ENCODE measurements around the gene TRIM54. TPM values are rescaled to one million over a fixed set of nuclear protein-coding genes. Genes with fewer than 3 reads are reported as not detected.
A peak's percentile ranks its signal among the peaks of the same experiment; 100 is the strongest.
"Not testable (repeated sequence)": the region's sequence is repeated elsewhere in the genome, so short reads cannot be mapped to it uniquely, and the experiment has no call there.

TRIM54 gene
- total and polyA plus RNA-seq, 12 donors: 1.2 to 47.1 (median 13.9) TPM

DNA sequence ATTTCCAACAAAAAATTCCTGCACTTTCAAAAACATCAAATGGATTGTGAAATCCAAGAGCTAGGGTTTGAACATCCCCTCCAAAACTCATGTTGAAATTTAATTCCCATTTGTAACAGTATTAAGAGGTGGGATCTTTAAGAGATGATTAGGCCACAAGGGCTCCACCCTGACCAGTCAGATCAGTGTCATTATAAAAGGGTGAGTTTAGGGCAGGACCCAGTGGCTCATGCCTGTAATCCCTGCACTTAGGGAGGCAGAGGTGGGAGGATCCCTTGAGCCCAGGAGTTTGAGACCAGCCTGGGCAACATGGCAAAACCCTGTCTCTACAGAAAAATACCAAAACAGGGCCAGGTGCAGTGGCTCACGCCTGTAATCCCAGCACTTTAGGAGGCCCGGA is 65.4 kb downstream of the TRIM54 start:
- WGBS, 4 donors: 93 to 100% (median 97%) methylated on average over 1 to 2 of the region's 2 CpGs; no CpG with 5 or more reads in 1 of the 4 donors

DNA sequence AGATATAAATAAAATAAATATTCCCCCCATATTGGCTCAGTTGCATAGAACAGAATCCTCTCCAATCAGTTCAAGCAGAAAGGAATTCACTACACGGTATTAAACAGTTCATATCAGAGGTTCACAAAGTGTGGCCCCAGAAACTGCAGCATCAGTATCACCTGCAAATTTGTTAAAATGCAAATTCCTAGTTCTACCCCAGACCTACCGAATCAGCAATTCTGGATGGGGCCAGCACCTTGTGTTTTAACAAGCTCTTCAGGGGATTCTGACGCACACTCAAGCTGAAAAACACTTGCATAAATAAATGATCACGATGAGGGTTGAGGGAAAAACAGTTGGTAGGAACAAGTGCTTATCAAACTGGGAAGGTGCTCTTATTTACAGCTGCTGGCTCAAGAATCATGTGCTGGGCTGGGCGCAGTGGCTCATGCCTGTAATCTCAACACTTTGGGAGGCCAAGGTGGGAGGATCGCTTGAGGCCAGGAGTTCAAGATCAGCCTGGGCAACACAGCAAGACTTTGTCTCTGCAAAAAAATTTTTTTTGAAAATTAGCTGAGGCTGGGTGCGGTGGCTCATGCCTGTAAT is 68.0 kb downstream of the TRIM54 start:
- Histone ChIP-seq H3K27me3 (no peaks in the 10 kb centered on the region), H3K4me1 (replicated peaks in 1 of 2) (peaks cover 16 to 22% of the 10 kb centered on the region in 2 donors), H3K36me3 (replicated peaks in 1 of 2) (no peaks in the 10 kb centered on the region), H3K27ac (no peak overlapping the region), H3K9me3 (replicated peaks in 1 of 3) (no peaks in the 10 kb centered on the region), H3K4me3 (no peak overlapping the region)
- intact Hi-C loops (cut with DNase I): no loop called here
- DNase-seq: no peak
- TF ChIP-seq, protein P1, sequence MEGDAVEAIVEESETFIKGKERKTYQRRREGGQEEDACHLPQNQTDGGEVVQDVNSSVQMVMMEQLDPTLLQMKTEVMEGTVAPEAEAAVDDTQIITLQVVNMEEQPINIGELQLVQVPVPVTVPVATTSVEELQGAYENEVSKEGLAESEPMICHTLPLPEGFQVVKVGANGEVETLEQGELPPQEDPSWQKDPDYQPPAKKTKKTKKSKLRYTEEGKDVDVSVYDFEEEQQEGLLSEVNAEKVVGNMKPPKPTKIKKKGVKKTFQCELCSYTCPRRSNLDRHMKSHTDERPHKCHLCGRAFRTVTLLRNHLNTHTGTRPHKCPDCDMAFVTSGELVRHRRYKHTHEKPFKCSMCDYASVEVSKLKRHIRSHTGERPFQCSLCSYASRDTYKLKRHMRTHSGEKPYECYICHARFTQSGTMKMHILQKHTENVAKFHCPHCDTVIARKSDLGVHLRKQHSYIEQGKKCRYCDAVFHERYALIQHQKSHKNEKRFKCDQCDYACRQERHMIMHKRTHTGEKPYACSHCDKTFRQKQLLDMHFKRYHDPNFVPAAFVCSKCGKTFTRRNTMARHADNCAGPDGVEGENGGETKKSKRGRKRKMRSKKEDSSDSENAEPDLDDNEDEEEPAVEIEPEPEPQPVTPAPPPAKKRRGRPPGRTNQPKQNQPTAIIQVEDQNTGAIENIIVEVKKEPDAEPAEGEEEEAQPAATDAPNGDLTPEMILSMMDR (IDR thresholded peaks at IDR 0.05): no peak
- 77 to 94% (median 88%) methylated on average over 7 of the region's 7 CpGs for WGBS, 4 donors

More for the DNA sequence above, 65.4 kb downstream of the TRIM54 start:
- Histone ChIP-seq H3K4me1 (replicated peaks in 1 of 2) (no peaks in the 10 kb centered on the region), H3K4me3 (no peak overlapping the region), H3K36me3 (replicated peaks in 1 of 2) (peaks cover 0 to 7% of the 10 kb centered on the region in 2 donors), H3K27ac (no peak overlapping the region), H3K27me3 (no peaks in the 10 kb centered on the region), H3K9me3 (replicated peaks in 1 of 3) (no peaks in the 10 kb centered on the region)
- TF ChIP-seq, protein P1 (IDR thresholded peaks at IDR 0.05): no peak
- TF ChIP-seq POLR2A (IDR thresholded peaks at IDR 0.05): no peak
- DNase-seq: no peak
- intact Hi-C loops (cut with DNase I): no loop called here

DNA sequence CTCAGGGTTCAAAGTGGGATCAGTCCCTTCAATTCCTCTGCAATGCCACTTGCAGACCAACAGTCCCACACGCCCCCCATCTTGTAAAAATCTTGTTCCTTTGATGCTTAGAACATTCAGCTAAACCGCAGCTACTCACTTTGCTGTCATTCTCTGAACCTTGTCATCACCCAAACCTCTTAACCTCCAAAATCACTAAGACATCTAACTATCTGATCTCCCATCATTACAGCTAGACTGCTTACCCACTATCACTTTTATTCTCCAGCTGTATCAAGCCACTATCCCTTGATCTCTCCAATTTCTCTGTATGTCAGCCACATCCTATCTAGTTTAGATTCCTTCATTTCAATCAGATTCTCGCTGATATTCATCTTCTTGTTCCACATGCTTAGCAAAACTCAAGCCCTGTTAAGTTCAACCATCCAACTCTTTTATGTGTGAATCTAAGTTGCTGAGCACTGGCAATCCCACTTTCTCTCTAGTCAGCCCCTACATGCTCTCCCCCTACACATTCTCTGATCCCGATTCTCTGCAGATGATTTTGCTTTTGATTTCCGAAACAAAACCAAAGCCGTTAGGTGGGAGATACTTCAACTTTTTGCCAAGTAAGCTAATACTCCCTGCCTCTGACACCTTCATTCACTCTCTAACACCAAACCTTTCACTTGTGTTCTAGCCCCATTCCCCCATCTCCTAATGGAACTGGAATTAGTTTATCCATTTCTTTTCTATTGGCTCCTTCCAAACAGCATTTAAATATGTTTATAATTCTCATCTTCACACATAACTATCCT is 69.8 kb downstream of the TRIM54 start:
- peaks cover 24 to 28% of the 10 kb centered on the region in 2 donors for H3K4me1 ChIP-seq (replicated peaks in 1 of 2)
- 84 to 89% (median 87%) methylated on average over 6 of the region's 6 CpGs for WGBS, 4 donors
- intact Hi-C loops (cut with DNase I): no loop called here
- DNase-seq: no peak
- H3K36me3 ChIP-seq (replicated peaks in 1 of 2): no peaks in the 10 kb centered on the region
- H3K27me3 ChIP-seq: no peaks in the 10 kb centered on the region
- TF ChIP-seq, protein P1 (IDR thresholded peaks at IDR 0.05): no peak
- no peak for TF ChIP-seq POLR2A (IDR thresholded peaks at IDR 0.05)
- H3K27ac ChIP-seq: no peak overlapping the region
- H3K9me3 ChIP-seq (replicated peaks in 1 of 3): no peaks in the 10 kb centered on the region
- no peak overlapping the region for H3K4me3 ChIP-seq

DNA sequence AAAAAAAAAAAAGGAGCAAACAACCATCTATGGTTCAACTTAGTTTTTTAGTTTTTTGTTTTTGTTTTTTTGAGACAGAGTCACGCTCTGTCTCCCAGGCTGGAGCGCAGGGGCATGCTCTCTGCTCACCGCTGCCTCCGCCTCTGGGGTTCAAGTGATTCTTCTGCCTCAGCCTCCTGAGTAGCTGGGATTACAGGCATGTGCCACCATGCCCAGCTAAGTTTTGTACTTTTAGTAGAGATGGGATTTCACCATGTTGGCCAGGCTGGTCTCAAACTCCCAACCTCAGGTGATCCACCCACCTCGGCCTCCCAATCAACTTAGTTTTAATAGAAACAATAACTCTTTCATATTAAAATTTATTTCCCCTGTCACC is 71.1 kb downstream of the TRIM54 start:
- 91 to 96% (median 92%) methylated on average over 5 of the region's 5 CpGs for WGBS, 4 donors
- H3K36me3 ChIP-seq (replicated peaks in 1 of 2); intact Hi-C loops (cut with DNase I); DNase-seq; H3K9me3 ChIP-seq (replicated peaks in 1 of 3); H3K4me3 ChIP-seq; H3K27me3 ChIP-seq: not testable (repeated sequence)
- H3K27ac ChIP-seq: peak overlapping the region in 2 of 5 donors; percentile 56 to 66
- H3K4me1 ChIP-seq (replicated peaks in 1 of 2): peaks cover 34 to 39% of the 10 kb centered on the region in 2 donors

All from adrenal gland (tissue), 12 donors.